Measurements from ENCODE around the gene DNM1L.
A peak's percentile ranks its signal among the peaks of the same experiment; 100 is the strongest.

Gene DNM1L

DNA sequence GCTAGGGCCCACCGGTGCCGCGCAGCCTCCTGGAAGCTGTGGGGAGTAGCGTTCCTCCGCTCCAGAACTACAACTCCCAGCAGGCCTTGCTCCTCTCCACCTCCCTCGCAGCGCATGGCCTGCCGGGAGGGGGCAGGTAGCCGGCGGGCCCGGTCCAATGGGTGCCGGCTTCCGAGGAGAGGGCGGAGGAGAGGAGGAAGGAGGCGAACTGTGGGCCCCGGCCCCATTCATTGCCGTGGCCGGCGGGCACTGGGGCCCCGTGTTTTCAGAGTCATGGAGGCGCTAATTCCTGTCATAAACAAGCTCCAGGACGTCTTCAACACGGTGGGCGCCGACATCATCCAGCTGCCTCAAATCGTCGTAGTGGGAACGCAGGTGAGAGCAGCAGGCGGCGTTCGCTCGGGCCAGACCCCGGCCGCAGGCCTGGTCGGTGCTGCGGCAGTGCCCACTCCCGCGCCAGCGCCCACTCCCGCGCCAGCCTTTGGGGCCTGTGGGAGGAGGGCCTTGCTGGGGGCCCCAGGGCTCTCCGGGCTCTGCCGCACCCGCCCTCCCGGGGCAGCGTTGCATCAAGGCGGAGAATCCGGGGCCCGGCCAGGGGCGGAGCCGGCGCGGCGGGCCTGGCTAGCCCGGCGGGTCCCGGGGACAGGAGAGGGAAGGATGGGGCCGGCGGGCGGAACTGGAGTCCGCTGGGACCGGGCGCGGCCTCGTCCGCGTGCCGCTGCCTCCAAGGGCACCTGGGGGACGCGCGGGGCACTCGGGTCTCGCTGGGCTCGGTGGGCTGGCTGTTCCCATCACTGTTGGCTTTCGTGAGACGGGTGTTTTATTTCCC, at the start of gene DNM1L:
DNM1L (plus strand) TSS at position 211 of the 829 bp plus-strand sequence; CDS start at position 274, 63 bp downstream.
- peak; percentile 95 for DNase-seq (ENCODE audit: low spot score)

- no peak for DNase-seq (ENCODE audit: low spot score)
Measured at GRCh38 chr12:32641287-32641901, 37.7 kb upstream of the DNM1L start.

DNA sequence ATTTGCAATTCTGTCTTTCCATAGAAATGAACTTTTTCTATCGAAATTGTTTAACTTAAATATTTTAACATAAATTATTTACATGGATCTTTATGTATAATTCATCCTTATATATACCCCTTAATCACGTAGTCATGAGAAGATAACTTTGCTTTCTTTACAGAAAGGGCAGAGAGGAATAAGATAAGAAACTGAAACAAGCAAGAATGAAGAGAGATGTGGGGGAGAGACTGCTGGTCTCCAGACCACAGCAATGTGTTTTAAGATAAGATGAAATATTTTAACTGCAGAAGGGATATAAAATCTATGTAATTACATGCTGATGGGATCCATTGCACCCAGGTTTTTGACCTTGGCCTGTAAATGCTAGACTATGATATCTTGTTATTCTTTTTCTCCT, 34.7 kb upstream of the DNM1L start:
- DNase-seq (ENCODE audit: low spot score): no peak

- DNase-seq (ENCODE audit: low spot score): no peak
Measured at GRCh38 chr12:32647275-32647674, 31.8 kb upstream of the DNM1L start.

GRCh38 chr12:32650508-32650907, 28.6 kb upstream of the DNM1L start:
- DNase-seq (ENCODE audit: low spot score): no peak

DNA sequence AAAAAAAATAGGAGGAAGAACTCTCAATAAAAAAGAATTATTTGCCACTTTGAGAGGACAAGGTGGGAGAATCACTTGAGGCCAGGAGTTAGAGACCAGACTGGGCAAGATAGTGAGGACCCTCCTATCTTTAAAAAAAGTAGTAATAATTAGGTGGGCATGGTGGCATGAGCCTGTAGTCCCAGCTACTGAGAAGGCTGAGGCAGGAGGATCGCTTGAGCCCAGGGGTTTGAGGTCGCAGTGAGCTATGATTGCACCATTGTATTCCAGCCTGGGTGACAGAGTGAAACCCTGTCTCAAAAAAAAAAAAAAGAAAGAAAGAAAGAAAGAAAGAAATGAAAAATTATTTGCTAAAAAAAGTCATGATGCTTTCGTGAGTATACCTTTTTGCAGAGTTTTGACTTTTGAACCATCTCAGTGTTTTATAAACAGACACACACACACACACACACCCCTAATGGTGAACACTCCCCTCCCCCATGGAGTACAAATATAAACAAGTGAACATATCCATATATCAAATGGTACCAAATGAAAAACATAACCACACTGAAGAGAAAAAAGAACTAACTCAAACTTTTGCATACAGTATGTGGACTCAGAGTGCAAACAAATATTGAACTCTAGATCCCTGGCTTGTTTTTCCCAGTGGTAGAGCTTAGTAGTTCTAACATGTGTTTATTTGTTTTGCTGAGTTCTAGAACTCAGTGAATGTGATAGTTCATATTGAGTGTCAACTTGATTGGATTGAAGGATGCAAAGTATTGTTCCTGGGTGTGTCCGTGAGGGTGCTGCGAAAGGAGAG, 27.7 kb upstream of the DNM1L start:
- DNase-seq (ENCODE audit: low spot score): no peak

GRCh38 chr12:32651956-32652210, 27.2 kb upstream of the DNM1L start:
- DNase-seq (ENCODE audit: low spot score): no peak

DNA sequence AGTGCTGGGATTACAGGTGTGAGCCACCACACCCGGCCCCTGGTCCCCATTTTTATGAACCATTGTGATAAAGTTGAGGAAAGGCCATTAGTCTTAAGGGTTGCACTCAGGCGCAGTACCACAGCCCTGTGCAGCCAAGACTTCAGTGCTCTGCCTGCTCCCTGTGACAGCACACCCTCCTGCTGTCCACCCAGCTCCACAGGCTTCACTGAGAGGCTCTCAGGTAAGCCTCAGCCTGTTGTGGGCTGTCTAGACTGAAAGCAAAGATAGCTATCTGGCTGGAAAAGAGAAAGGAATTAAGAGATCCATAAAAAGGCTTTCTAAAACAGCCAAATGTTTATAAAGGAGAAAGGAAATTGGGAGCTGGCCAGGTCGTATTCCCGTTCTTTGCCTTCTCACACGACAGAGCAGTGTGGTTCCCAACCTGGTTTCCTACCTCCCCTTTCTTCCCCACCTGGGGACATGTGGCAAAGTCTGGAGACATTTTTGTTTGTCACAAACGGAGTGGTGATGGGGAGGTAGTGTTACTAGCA, 19.1 kb upstream of the DNM1L start:
- DNase-seq (ENCODE audit: low spot score): no peak

- no peak for DNase-seq (ENCODE audit: low spot score)
Measured at GRCh38 chr12:32661706-32662105, 17.4 kb upstream of the DNM1L start.

GRCh38 chr12:32662665-32663064, 16.4 kb upstream of the DNM1L start:
- DNase-seq (ENCODE audit: low spot score): no peak

- no peak for DNase-seq (ENCODE audit: low spot score)
Measured at GRCh38 chr12:32666018-32666417, 13.1 kb upstream of the DNM1L start.

GRCh38 chr12:32669584-32669983, 9.5 kb upstream of the DNM1L start:
- DNase-seq (ENCODE audit: low spot score): no peak

- peak; percentile 60 for DNase-seq (ENCODE audit: low spot score)
Measured at GRCh38 chr12:32671930-32672780, 6.9 kb upstream of the DNM1L start.

DNA sequence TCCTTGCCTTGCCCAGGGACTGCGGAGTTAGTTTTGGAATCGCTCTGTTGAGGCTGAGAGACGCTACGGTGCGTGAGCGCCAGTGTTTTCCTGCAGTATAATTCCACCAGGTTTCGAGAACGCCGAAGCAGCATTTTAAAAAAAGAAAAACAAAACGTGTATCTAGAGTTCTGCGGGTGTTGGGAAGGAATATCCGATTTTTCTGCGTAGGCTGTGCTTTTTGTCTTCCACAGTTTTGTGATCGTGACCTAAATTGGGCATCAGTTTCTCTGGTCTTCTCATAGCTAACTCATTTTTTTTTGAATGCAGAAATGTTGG, 778 bp downstream of the DNM1L start:
- no peak for DNase-seq (ENCODE audit: low spot score)

DNA sequence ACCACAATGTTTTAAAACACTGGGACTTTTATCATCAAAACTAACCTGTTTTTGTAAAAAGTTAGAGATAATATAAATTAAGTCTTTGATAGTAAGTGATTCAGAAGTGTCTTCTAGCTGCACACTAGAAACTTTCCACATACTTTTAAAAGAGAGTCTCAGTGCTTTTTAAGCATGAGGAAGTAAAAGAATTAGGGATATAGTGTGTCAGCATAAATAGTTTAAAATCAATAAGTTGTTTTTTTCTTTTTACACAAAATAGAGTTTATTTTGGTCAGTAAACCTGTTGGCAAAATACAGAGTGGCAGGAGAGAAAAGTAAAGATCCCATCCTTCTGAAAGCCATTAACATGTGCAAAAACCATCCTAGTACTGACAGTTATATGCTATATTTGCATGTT, 1.7 kb downstream of the DNM1L start:
- DNase-seq (ENCODE audit: low spot score): no peak

GRCh38 chr12:32681272-32681671, 2.2 kb downstream of the DNM1L start:
- DNase-seq (ENCODE audit: low spot score): no peak

- no peak for DNase-seq (ENCODE audit: low spot score)
Measured at GRCh38 chr12:32686340-32686739, 7.2 kb downstream of the DNM1L start.

DNA sequence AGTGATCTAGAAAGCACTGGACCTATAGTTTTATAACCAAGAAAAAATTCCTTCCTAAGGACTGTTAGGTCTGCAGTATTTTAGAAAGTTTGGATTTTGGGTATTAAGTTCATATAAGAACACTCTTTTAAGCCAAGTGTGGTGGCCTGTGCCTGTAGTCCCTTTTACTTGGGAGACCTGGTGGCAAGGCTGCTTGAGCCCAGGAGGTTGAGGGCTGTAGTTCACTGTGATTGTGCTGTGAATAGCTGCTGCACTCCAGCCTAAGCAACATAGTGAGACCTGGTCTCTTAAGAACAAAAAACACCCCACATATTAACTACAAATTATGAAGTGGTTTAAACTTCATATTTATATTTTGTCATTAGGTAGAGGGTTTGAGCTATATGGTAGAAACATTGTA, 9.7 kb downstream of the DNM1L start:
- DNase-seq (ENCODE audit: low spot score): no peak

DNA sequence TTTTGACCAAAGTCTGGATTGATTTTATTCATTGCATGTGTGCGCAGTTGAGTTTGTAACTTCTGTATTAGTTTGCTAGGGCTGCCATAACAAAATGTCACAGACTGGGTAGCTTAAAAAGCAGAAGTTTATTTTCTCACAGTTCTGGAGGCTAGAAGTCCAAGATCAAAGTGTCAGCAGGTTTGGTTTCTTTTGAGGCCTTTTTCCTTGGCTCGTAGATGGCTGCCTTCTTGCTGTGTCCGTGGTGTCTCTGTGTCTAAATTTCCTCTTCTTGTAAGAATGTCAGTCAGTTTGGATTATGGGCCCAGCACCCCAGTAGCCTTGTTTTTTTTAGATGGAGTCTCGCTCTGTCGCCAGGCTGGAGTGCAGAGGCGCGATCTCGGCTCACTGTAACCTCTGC, 11.8 kb downstream of the DNM1L start:
- DNase-seq (ENCODE audit: low spot score): no peak

GRCh38 chr12:32692358-32692757, 13.3 kb downstream of the DNM1L start:
- no peak for DNase-seq (ENCODE audit: low spot score)

DNA sequence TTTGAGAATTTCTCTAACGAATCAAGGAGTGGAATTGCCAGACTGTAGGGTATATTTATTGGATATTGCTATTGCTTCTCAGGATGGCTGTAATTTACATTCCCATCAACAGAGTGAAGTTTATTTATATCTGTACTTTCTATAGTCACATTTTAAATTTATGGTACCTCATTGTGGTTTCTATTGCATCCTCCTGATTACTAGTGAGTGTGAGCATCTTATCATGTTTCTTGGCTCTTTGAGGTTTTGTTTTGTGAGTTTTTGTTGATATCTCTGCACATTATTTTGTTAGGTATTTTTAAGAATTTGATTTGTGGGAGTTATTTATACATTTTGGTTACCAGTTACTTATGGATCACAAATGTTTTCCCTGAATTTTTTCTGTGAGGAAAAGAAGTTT, 13.9 kb downstream of the DNM1L start:
- DNase-seq (ENCODE audit: low spot score): no peak

- DNase-seq (ENCODE audit: low spot score): no peak
Measured at GRCh38 chr12:32695787-32696186, 16.7 kb downstream of the DNM1L start.

All from COLO829 (cell line).